Common myeloid progenitor, CD34-positive (primary cell): Measurements from ENCODE around the gene CD80.

Experiments used
- CTCF ChIA-PET: fragments of 350-600 bp; sonication (Branson Sonifier 250); formaldehyde crosslinking; loops from one replicate; lab custom pipeline; 2021; ENCODE audit warnings: antibody characterized with exemption; lab: Charles Lee
- POLR2A ChIA-PET: fragments of 350-600 bp; sonication (Branson Sonifier 250); formaldehyde crosslinking; loops from one replicate; lab custom pipeline; 2021; ENCODE audit warnings: antibody characterized with exemption; lab: Charles Lee
- DNase-seq, 3 donors: peaks; one replicate each; pipeline versions ENCODE4 v3.0.0 to v3.0.0-alpha.2; 2013
- H3K27ac ChIP-seq, 2 experiments: 1 replicate in 1 of 2; 2 replicates in 1 of 2; pipeline ENCODE4 v1.7.0; 2013; ENCODE audit warnings: inconsistent platforms in 2 of 2, low read length in 2 of 2, mild to moderate bottlenecking in 2 of 2, low read depth in 1 of 2, moderate library complexity in 1 of 2; ENCODE audit not compliant: severe bottlenecking in 2 of 2, insufficient read depth in 1 of 2, poor library complexity in 1 of 2
- H3K27me3 ChIP-seq, 5 experiments: replicated peaks in 2 of 5; 1 replicate in 3 of 5; 2 replicates in 2 of 5; pipeline versions ENCODE4 v1.6.1 to v1.7.0; 2013; ENCODE audit warnings: low read length in 4 of 5, mild to moderate bottlenecking in 2 of 5, moderate library complexity in 2 of 5, inconsistent platforms in 1 of 5; ENCODE audit not compliant: insufficient read depth in 5 of 5, control insufficient read depth in 4 of 5
- H3K36me3 ChIP-seq, 4 experiments: 1 replicate in 2 of 4; 2 replicates in 2 of 4; pipeline versions ENCODE4 v1.6.1 to v1.7.0; 2013; ENCODE audit warnings: low read length in 3 of 4, control low read depth in 1 of 4, mild to moderate bottlenecking in 1 of 4; ENCODE audit not compliant: control insufficient read depth in 4 of 4, insufficient read depth in 4 of 4
- H3K4me1 ChIP-seq, 4 experiments: 1 replicate in 3 of 4; 2 replicates in 1 of 4; pipeline versions ENCODE4 v1.6.1 to v1.7.1; 2013; ENCODE audit warnings: low read length in 3 of 4, mild to moderate bottlenecking in 3 of 4, control low read depth in 1 of 4, inconsistent platforms in 1 of 4, moderate library complexity in 1 of 4; ENCODE audit not compliant: control insufficient read depth in 4 of 4, insufficient read depth in 4 of 4; ENCODE audit errors: control extremely low read depth in 1 of 4
- H3K4me3 ChIP-seq, 7 experiments: 1 replicate in 4 of 7; 2 replicates in 3 of 7; pipeline versions ENCODE4 v1.5.1 to v1.7.0; 2013; ENCODE audit warnings: mild to moderate bottlenecking in 7 of 7, low read length in 6 of 7, moderate library complexity in 6 of 7, inconsistent platforms in 2 of 7, low read depth in 2 of 7, control low read depth in 1 of 7; ENCODE audit not compliant: insufficient read depth in 4 of 7, control insufficient read depth in 1 of 7; ENCODE audit errors: extremely low read depth in 1 of 7
- H3K9me3 ChIP-seq, 5 experiments: 1 replicate in 4 of 5; 2 replicates in 1 of 5; pipeline versions ENCODE4 v1.6.1 to v1.7.1; 2013; ENCODE audit warnings: low read length in 4 of 5, mild to moderate bottlenecking in 2 of 5, inconsistent platforms in 1 of 5, low read depth in 1 of 5, moderate library complexity in 1 of 5; ENCODE audit not compliant: control insufficient read depth in 4 of 5, insufficient read depth in 2 of 5; ENCODE audit errors: control extremely low read depth in 1 of 5
- WGBS: methylation state at CpG from one replicate; pipeline ENCODE4 v1.1.5; 2013; ENCODE audit not compliant: insufficient coverage; 5-methylcytosine and 5-hydroxymethylcytosine counted together

CD80 gene

GRCh38 chr3:119541547-119541946, 17.9 kb downstream of the CD80 start:
- Histone ChIP-seq H3K4me1 (no peaks in the 10 kb centered on the region), H3K9me3 (peaks cover 0 to 3% (median 0%) of the 10 kb centered on the region in 5 experiments), H3K36me3 (no peaks in the 10 kb centered on the region), H3K27ac (no peak overlapping the region), H3K4me3 (no peak overlapping the region), H3K27me3 (no peaks in the 10 kb centered on the region)
- 100% methylated on average over 3 of the region's 3 CpGs for WGBS
- CTCF ChIA-PET = interaction anchor here (1.0 kb wide), 1 partner anchor 301 kb away, joined by 3 read pairs; the partner anchor contains the start of gene B4GALT4
- no peak for DNase-seq
- POLR2A ChIA-PET = interaction anchor here (1.0 kb wide), 1 partner anchor 14 kb away, joined by 3 read pairs; no protein-coding TSS in a partner anchor

DNA sequence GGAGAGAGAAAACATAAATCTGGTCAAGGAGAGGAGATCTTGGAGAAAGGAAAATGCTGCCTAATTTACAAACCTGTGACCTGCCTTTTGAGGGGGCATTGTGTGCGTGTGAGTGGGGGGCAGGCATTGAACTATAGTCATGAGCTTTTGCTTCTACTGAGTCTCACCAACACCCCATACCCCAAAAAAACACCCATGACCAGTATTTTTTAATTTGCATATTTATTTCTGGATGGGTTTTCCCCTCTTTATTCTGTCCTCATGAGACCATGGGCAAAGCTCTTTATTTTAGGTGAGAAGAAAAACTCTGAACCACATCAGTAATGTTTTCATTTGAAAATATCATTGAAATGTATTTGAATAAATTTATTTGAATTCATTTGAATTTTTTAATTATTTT, 20.6 kb downstream of the CD80 start:
- no CpG with 5 or more reads among the region's 1 CpG for WGBS
- no peaks in the 10 kb centered on the region for H3K36me3 ChIP-seq
- CTCF ChIA-PET = no interaction called here
- peaks cover 0 to 3% (median 0%) of the 10 kb centered on the region in 5 experiments for H3K9me3 ChIP-seq
- POLR2A ChIA-PET = no interaction called here
- H3K27me3 ChIP-seq = no peaks in the 10 kb centered on the region
- no peak for DNase-seq
- H3K4me1 ChIP-seq = no peaks in the 10 kb centered on the region
- H3K27ac ChIP-seq = no peak overlapping the region
- no peak overlapping the region for H3K4me3 ChIP-seq

GRCh38 chr3:119536757-119537156, 22.7 kb downstream of the CD80 start:
- H3K27me3 ChIP-seq = no peaks in the 10 kb centered on the region
- no peak for DNase-seq
- H3K9me3 ChIP-seq = no peaks in the 10 kb centered on the region
- H3K4me3 ChIP-seq = no peak overlapping the region
- no CpG with 5 or more reads among the region's 4 CpGs for WGBS
- no peaks in the 10 kb centered on the region for H3K4me1 ChIP-seq
- H3K27ac ChIP-seq = no peak overlapping the region
- CTCF ChIA-PET = interaction anchor here (0.9 kb wide), 1 partner anchor 23 kb away, joined by 3 read pairs; no protein-coding TSS in a partner anchor
- POLR2A ChIA-PET = no interaction called here
- no peaks in the 10 kb centered on the region for H3K36me3 ChIP-seq

GRCh38 chr3:119534296-119534695, 25.1 kb downstream of the CD80 start:
- CTCF ChIA-PET = interaction anchor here (1.1 to 1.2 kb wide), 2 partner anchors 23 to 129 kb away, joined by 3 read pairs; no protein-coding TSS in a partner anchor
- Histone ChIP-seq H3K4me1 (no peaks in the 10 kb centered on the region), H3K9me3 (no peaks in the 10 kb centered on the region), H3K36me3 (no peaks in the 10 kb centered on the region), H3K4me3 (no peak overlapping the region), H3K27me3 (no peaks in the 10 kb centered on the region), H3K27ac (no peak overlapping the region)
- POLR2A ChIA-PET = no interaction called here
- no peak for DNase-seq
- no CpG with 5 or more reads among the region's 1 CpG for WGBS

- Histone ChIP-seq H3K4me3 (no peak overlapping the region), H3K9me3 (no peaks in the 10 kb centered on the region), H3K4me1 (no peaks in the 10 kb centered on the region), H3K27me3 (no peaks in the 10 kb centered on the region), H3K36me3 (no peaks in the 10 kb centered on the region), H3K27ac (no peak overlapping the region)
- ChIA-PET POLR2A (no interaction called here), CTCF (interaction anchor here (1.3 to 2.2 kb wide), 2 partner anchors 17 to 26 kb away, joined by 3 to 8 read pairs; no protein-coding TSS in a partner anchor)
- 97% methylated on average over 4 of the region's 4 CpGs for WGBS
- DNase-seq = no peak
Observed at GRCh38 chr3:119531151-119531550, 28.3 kb downstream of the CD80 start.

GRCh38 chr3:119530456-119530855, 29.0 kb downstream of the CD80 start:
- H3K4me3 ChIP-seq = no peak overlapping the region
- no peaks in the 10 kb centered on the region for H3K4me1 ChIP-seq
- H3K9me3 ChIP-seq = no peaks in the 10 kb centered on the region
- no peak for DNase-seq
- CTCF ChIA-PET = interaction anchor here (0.8 to 2.2 kb wide), 3 partner anchors 11 to 27 kb away, joined by 3 to 8 read pairs (median 3); no protein-coding TSS in a partner anchor
- H3K36me3 ChIP-seq = no peaks in the 10 kb centered on the region
- 100% methylated on average over 1 of the region's 2 CpGs for WGBS
- no peak overlapping the region for H3K27ac ChIP-seq
- H3K27me3 ChIP-seq = no peaks in the 10 kb centered on the region
- POLR2A ChIA-PET = no interaction called here

DNA sequence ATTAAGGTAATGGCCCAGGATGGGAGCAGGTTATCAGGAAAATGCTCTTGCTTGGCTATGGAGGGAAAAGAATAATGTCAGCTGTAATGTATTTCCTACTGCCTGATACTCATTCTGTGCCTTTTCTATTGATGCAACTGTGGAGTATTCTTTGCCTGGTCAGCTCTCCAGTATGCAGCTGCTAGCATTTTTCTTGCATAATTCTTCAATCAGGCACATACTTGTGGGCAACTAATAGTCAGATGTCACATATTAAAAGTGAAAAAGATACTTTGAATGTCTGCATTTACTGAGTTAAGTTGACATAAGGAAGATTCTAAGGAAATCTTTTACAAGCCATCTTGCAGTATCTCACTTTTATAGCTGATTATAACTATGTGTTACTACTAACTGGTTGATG, 29.5 kb downstream of the CD80 start:
- DNase-seq = no peak
- POLR2A ChIA-PET = no interaction called here
- CTCF ChIA-PET = interaction anchor here (0.8 to 2.2 kb wide), 3 partner anchors 10 to 28 kb away, joined by 3 to 8 read pairs (median 3); no protein-coding TSS in a partner anchor
- peaks cover 0 to under 1% (median 0%) of the 10 kb centered on the region in 4 experiments for H3K4me1 ChIP-seq
- H3K36me3 ChIP-seq = no peaks in the 10 kb centered on the region
- no peak overlapping the region for H3K4me3 ChIP-seq
- H3K27me3 ChIP-seq = no peaks in the 10 kb centered on the region
- H3K27ac ChIP-seq = no peak overlapping the region
- no peaks in the 10 kb centered on the region for H3K9me3 ChIP-seq
